Kidney (tissue), 14 donors: ENCODE measurements around the gene TTC28. TPM values are rescaled to one million over a fixed set of nuclear protein-coding genes. Genes with fewer than 3 reads are reported as not detected.
"Not testable (repeated sequence)": the region's sequence is repeated elsewhere in the genome, so short reads cannot be mapped to it uniquely, and the experiment has no call there.

Source experiments
- DNase-seq, 5 donors: peaks; one replicate each; pipeline ENCODE4 v3.0.0-alpha.2; 2013 to 2020
- FAIRE-seq: peaks from 2 replicates; lab custom pipeline; 2012; peaks lifted over from hg19 to GRCh38; lab: Jason Lieb, UNC
- H3K27ac ChIP-seq, 2 donors: one replicate each; pipeline ENCODE4 v1.7.0; 2013; ENCODE audit warnings: low read depth in 2 of 2, low read length in 2 of 2, inconsistent platforms in 1 of 2
- H3K27me3 ChIP-seq: one replicate; pipeline ENCODE4 v1.7.1; 2013; ENCODE audit warnings: low read length, inconsistent platforms; ENCODE audit not compliant: control insufficient read depth, insufficient read depth
- H3K36me3 ChIP-seq, 3 donors: one replicate each; pipeline versions ENCODE4 v1.7.0 to v1.7.1; 2013; ENCODE audit warnings: low read length in 3 of 3, control low read depth in 1 of 3, inconsistent platforms in 1 of 3; ENCODE audit not compliant: insufficient read depth in 3 of 3, control insufficient read depth in 2 of 3
- H3K4me1 ChIP-seq, 3 donors: one replicate each; pipeline versions ENCODE4 v1.7.0 to v1.7.1; 2013; ENCODE audit warnings: low read length in 3 of 3, inconsistent platforms in 1 of 3, low read depth in 1 of 3; ENCODE audit not compliant: control insufficient read depth in 2 of 3, insufficient read depth in 2 of 3
- H3K4me3 ChIP-seq, 3 donors: one replicate each; pipeline versions ENCODE4 v1.7.0 to v1.8.1; 2013; ENCODE audit warnings: low read length in 3 of 3, control low read depth in 1 of 3, inconsistent platforms in 1 of 3
- H3K9ac ChIP-seq, 3 donors: one replicate each; pipeline versions ENCODE4 v1.7.0 to v1.7.1; 2013; ENCODE audit warnings: low read length in 3 of 3, control low read depth in 1 of 3, inconsistent platforms in 1 of 3
- H3K9me3 ChIP-seq, 3 donors: one replicate each; pipeline versions ENCODE4 v1.7.0 to v1.7.1; 2013; ENCODE audit warnings: low read length in 3 of 3, control low read depth in 1 of 3, inconsistent platforms in 1 of 3; ENCODE audit not compliant: control insufficient read depth in 2 of 3, insufficient read depth in 1 of 3
- CTCF ChIP-seq: IDR thresholded peaks from 3 replicates; pipeline ENCODE4 v1.5.1; 2012; ENCODE audit warnings: mild to moderate bottlenecking, moderate library complexity, borderline replicate concordance; ENCODE audit not compliant: insufficient read depth; ENCODE audit errors: extremely low read depth
- intact Hi-C: fragments of 100-400 bp; cut with DNase I; formaldehyde crosslinking; loops from one replicate; pipeline ENCODE4 v1.11.1; 2022
- polyA plus RNA-seq: library from polyadenylated mRNA; stranded (reverse); fragments of 350-450 nt; fragmentation: Illumina TruSeq; extraction: RNeasy Lipid Tissue Mini Kit (QIAGEN cat#74804); gene quantifications from one replicate; pipeline ENCODE4 v1.2.3, GENCODE V29; 2014; ENCODE audit warnings: low read depth, low replicate concordance; ENCODE audit not compliant: insufficient read depth
- total RNA-seq: library from RNA; stranded (reverse); fragmentation: NEBNext Ultra II Directional; extraction: Animal tissue kit (Norgen Biotek cat#: 25700); gene quantifications from one replicate; pipeline ENCODE4 v1.2.1, GENCODE V29; 2021
- donor health status: control.
- donor health status: control.
- donor health status: control.
- donor health status: control.
- donor health status: control.
- donor health status: DM: yes; HTN: yes; CAD: no.
- donor health status: Normal renal cell carcinoma (clear cell type).

Gene TTC28
- total and polyA plus RNA-seq, 2 donors from 2014 or later = 3.5 to 40.2 TPM

GRCh38 chr22:28541137-28541536 is 138.5 kb downstream of the TTC28 start:
- no peak for FAIRE-seq
- peaks cover 0 to 2% (median 0%) of the 10 kb centered on the region in 3 donors for H3K9me3 ChIP-seq
- no peak for TF ChIP-seq CTCF
- no peak overlapping the region for H3K9ac ChIP-seq
- intact Hi-C loops = no loop called here
- no peak for DNase-seq
- H3K4me1 ChIP-seq = no peaks in the 10 kb centered on the region
- no peaks in the 10 kb centered on the region for H3K36me3 ChIP-seq
- no peak overlapping the region for H3K4me3 ChIP-seq
- H3K27ac ChIP-seq = no peak overlapping the region
- H3K27me3 ChIP-seq = no peaks in the 10 kb centered on the region

- FAIRE-seq (no peak), DNase-seq (no peak)
- H3K27ac ChIP-seq = no peak overlapping the region
- H3K27me3 ChIP-seq = no peaks in the 10 kb centered on the region
- H3K4me3 ChIP-seq = no peak overlapping the region
- intact Hi-C loops = no loop called here
- TF ChIP-seq CTCF = no peak
- H3K9ac ChIP-seq = no peak overlapping the region
- H3K4me1 ChIP-seq = no peaks in the 10 kb centered on the region
- H3K9me3 ChIP-seq = peaks cover 0 to 2% (median 0%) of the 10 kb centered on the region in 3 donors
- no peaks in the 10 kb centered on the region for H3K36me3 ChIP-seq
Observed at GRCh38 chr22:28538922-28539321, 140.7 kb downstream of the TTC28 start.

- H3K27me3 ChIP-seq, intact Hi-C loops, H3K36me3 ChIP-seq, FAIRE-seq, H3K9ac ChIP-seq, H3K4me3 ChIP-seq, H3K27ac ChIP-seq, H3K4me1 ChIP-seq, DNase-seq, H3K9me3 ChIP-seq: not testable (repeated sequence)
Observed at GRCh38 chr22:28530565-28530964, 149.1 kb downstream of the TTC28 start.

- FAIRE-seq, H3K9me3 ChIP-seq, H3K36me3 ChIP-seq, H3K4me1 ChIP-seq, intact Hi-C loops, H3K4me3 ChIP-seq, H3K27me3 ChIP-seq, DNase-seq, H3K27ac ChIP-seq, H3K9ac ChIP-seq: not testable (repeated sequence)
Observed at GRCh38 chr22:28529144-28529543, 150.5 kb downstream of the TTC28 start.
